GM18907 (cell line): ENCODE data around the gene SNHG17.

Source experiments
- ATAC-seq: cut with Tn5 transposase; IDR thresholded peaks from one replicate; pipeline ENCODE4 v1.9.1; 2021; ENCODE audit warnings: mild to moderate bottlenecking, moderate library complexity; ENCODE audit not compliant: unreplicated experiment

The SNHG17 gene

GRCh38 chr20:38377039-38377685 lies 58.0 kb downstream of the SNHG17 start:
- ATAC-seq: no peak

DNA sequence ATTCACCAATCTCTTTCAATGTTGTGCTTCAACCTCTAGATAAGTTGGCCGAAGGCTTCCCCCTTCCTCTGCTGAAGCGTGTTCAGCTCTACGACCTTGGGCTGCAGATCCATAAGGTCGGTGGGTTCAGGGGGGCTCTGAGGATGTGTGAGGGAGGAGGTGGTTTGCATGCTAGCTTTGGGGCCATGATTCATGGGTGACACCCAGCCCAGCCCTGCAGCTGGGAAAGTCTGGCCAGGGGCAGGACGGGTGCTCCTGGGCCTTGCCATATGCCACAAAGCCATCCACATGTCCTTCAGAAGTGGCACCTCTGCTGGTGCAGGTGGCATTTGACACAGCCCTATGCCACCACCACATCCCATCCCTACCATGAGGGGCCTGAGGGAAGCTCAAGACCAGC lies 61.2 kb downstream of the SNHG17 start:
- no peak for ATAC-seq

DNA sequence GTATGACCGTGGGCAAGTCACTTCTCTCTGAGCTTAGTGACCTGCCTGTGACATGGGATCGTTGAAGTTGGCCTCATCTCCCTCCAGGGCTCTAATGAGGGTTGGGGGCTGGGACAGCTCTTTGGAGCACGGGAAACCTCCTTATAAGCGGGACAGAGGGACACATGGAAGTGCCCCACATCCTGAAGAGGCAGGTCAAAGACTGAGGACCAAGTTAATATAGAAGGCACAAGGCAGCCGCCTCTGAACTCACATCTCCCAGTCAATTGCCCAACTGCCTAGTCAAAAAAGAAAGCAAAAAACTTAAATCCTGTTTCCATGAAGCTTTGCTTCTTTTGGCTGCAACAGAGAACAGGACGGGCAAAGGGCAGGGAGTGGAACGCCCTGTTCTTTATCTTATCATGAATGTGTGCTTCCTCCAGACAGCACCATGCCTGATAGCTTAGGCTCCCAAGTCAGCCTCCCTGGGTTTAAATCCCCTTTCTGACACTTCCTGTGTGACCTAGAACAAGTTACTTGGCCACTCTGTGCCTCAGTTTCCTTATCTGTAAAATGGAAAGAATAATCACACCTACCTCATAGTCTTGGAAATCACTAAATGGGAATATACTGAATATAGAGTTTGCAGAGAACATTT lies 61.8 kb downstream of the SNHG17 start:
- no peak for ATAC-seq

- ATAC-seq: no peak
Observed at GRCh38 chr20:38372806-38373205, 62.3 kb downstream of the SNHG17 start.
